ENCODE measurements around the gene UST.
"Not testable (repeated sequence)": the region's sequence is repeated elsewhere in the genome, so short reads cannot be mapped to it uniquely, and the experiment has no call there.

UST gene

GRCh38 chr6:148983101-148983761 lies 236.4 kb downstream of the UST start:
- DNase-seq = no peak

GRCh38 chr6:148983966-148984365 lies 237.1 kb downstream of the UST start:
- no peak for DNase-seq

- DNase-seq = no peak
Observed at GRCh38 chr6:148984531-148985056, 237.8 kb downstream of the UST start.

GRCh38 chr6:148985499-148985898 lies 238.7 kb downstream of the UST start:
- DNase-seq = no peak

- DNase-seq = no peak
Observed at GRCh38 chr6:148986608-148987007, 239.8 kb downstream of the UST start.

GRCh38 chr6:148987982-148988381 lies 241.2 kb downstream of the UST start:
- DNase-seq = no peak

GRCh38 chr6:148989585-148989984 lies 242.8 kb downstream of the UST start:
- DNase-seq = no peak

GRCh38 chr6:148990403-148990802 lies 243.6 kb downstream of the UST start:
- no peak for DNase-seq

GRCh38 chr6:148996815-148997214 lies 250.0 kb downstream of the UST start:
- no peak for DNase-seq

- no peak for DNase-seq
Observed at GRCh38 chr6:148997865-148998264, 251.0 kb downstream of the UST start.

GRCh38 chr6:148998704-148999103 lies 251.9 kb downstream of the UST start:
- DNase-seq = no peak

GRCh38 chr6:148999501-148999900 lies 252.7 kb downstream of the UST start:
- no peak for DNase-seq

GRCh38 chr6:148999929-149000468 lies 253.2 kb downstream of the UST start:
- no peak for DNase-seq

- no peak for DNase-seq
Observed at GRCh38 chr6:149001422-149001821, 254.6 kb downstream of the UST start.

GRCh38 chr6:149003560-149003959 lies 256.7 kb downstream of the UST start:
- DNase-seq = no peak

- DNase-seq = no peak
Observed at GRCh38 chr6:149004664-149005063, 257.8 kb downstream of the UST start.

GRCh38 chr6:149006236-149006635 lies 259.4 kb downstream of the UST start:
- DNase-seq = not testable (repeated sequence)

- no peak for DNase-seq
Observed at GRCh38 chr6:149006671-149007070, 259.8 kb downstream of the UST start.

GRCh38 chr6:149007846-149008245 lies 261.0 kb downstream of the UST start:
- DNase-seq = no peak

- DNase-seq = no peak
Observed at GRCh38 chr6:149008741-149009140, 261.9 kb downstream of the UST start.

GRCh38 chr6:149012040-149012545 lies 265.3 kb downstream of the UST start:
- DNase-seq = peak; percentile 59

- DNase-seq = no peak
Observed at GRCh38 chr6:149013586-149014344, 266.9 kb downstream of the UST start.

- DNase-seq = no peak
Observed at GRCh38 chr6:149014631-149015534, 268.1 kb downstream of the UST start.

All from eye (tissue), 1 donor.